GM12878 (cell line): ENCODE measurements around the gene FCGR2B. TPM values are rescaled to one million over a fixed set of nuclear protein-coding genes. Genes with fewer than 3 reads are reported as not detected.
A peak's percentile ranks its signal among the peaks of the same experiment; 100 is the strongest.
"Not testable (repeated sequence)": the region's sequence is repeated elsewhere in the genome, so short reads cannot be mapped to it uniquely, and the experiment has no call there.

ENCODE experiments used
- ATAC-seq: fragments of 200-7000 bp; cut with Tn5 transposase; 3 replicates; pipeline ENCODE4 v1.9.1; 2020; ENCODE audit warnings: mild to moderate bottlenecking, moderate library complexity
- BruUV-seq: library from RNA; stranded (reverse); fragments of 400-500 nt; replicated peaks from 2 replicates; lab custom pipeline; 2021; lab: Mats Ljungman, UMichigan
- CTCF ChIA-PET: fragments of 300-600 bp; sonication (Branson Sonifier 250); formaldehyde crosslinking; extraction: SDS; loops from one replicate; lab custom pipeline; 2021; ENCODE audit warnings: inconsistent platforms; lab: Yijun Ruan, JAX
- POLR2A ChIA-PET: fragments of 350-600 bp; formaldehyde crosslinking; extraction: SDS; loops from one replicate; lab custom pipeline; 2021; ENCODE audit warnings: inconsistent platforms; lab: Charles Lee
- RAD21 ChIA-PET: fragments of 300-600 bp; sonication (Branson Sonifier 250); formaldehyde crosslinking; loops from one replicate; lab custom pipeline; 2023; ENCODE audit warnings: antibody characterized with exemption; ENCODE audit not compliant: unreplicated experiment; lab: Charles Lee
- SMC1A ChIA-PET: fragments of 300-600 bp; sonication (Branson Sonifier 250); formaldehyde crosslinking; loops from one replicate; lab custom pipeline; 2023; ENCODE audit not compliant: unreplicated experiment, uncharacterized antibody; lab: Charles Lee
- DNase-seq: peaks from one replicate; pipeline ENCODE4 v3.0.0-alpha.2; 2011; ENCODE audit warnings: low read depth, low spot score
- FAIRE-seq: peaks from 3 replicates; lab custom pipeline; 2011; peaks lifted over from hg19 to GRCh38; lab: Jason Lieb, UNC
- H2AFZ ChIP-seq: 2 replicates; pipeline ENCODE4 v1.6.0; 2011; ENCODE audit warnings: low read depth, low read length, control low read depth; ENCODE audit not compliant: control insufficient read depth
- H3K27ac ChIP-seq: 2 replicates; pipeline ENCODE4 v1.5.1; 2011; ENCODE audit warnings: control low read depth; ENCODE audit not compliant: control insufficient read depth, insufficient read depth
- H3K27me3 ChIP-seq, 2 experiments: replicated peaks in 1 of 2; 2 replicates each; pipeline versions ENCODE4 v1.6.0 to v1.6.1; 2011; ENCODE audit warnings: low read length in 1 of 2; ENCODE audit not compliant: control insufficient read depth in 2 of 2, insufficient read depth in 2 of 2
- H3K36me3 ChIP-seq, 2 experiments: 2 replicates each; pipeline ENCODE4 v1.5.1; 2011; ENCODE audit warnings: low read length in 1 of 2; ENCODE audit not compliant: control insufficient read depth in 2 of 2, insufficient read depth in 2 of 2
- H3K4me1 ChIP-seq: 2 replicates; pipeline ENCODE4 v1.6.1; 2011; ENCODE audit warnings: mild to moderate bottlenecking, low read length, moderate library complexity, mixed read lengths; ENCODE audit not compliant: control insufficient read depth, insufficient read depth
- H3K4me2 ChIP-seq: 2 replicates; pipeline ENCODE4 v1.6.0; 2011; ENCODE audit warnings: control low read depth; ENCODE audit not compliant: control insufficient read depth, insufficient read depth
- H3K4me3 ChIP-seq: fragments of 200-600 bp; sonication (generic); 2 replicates; pipeline ENCODE4 v1.5.1; 2016
- H3K79me2 ChIP-seq: 2 replicates; pipeline ENCODE4 v1.6.0; 2011; ENCODE audit warnings: low read length; ENCODE audit not compliant: control insufficient read depth, insufficient read depth
- H3K9ac ChIP-seq: 2 replicates; pipeline ENCODE4 v1.8.0; 2011; ENCODE audit warnings: low read length, control low read depth, mixed read lengths; ENCODE audit not compliant: control insufficient read depth, insufficient read depth
- H3K9me3 ChIP-seq: replicated peaks from 3 replicates; pipeline ENCODE4 v1.5.1; 2011; ENCODE audit warnings: mild to moderate bottlenecking, low read length; ENCODE audit not compliant: control insufficient read depth, insufficient read depth
- H4K20me1 ChIP-seq: 2 replicates; pipeline ENCODE4 v1.6.0; 2011; ENCODE audit not compliant: control insufficient read depth, insufficient read depth
- EED ChIP-seq: sonication (generic); IDR thresholded peaks from 2 replicates; pipeline ENCODE4 v1.6.1; 2016; ENCODE audit warnings: antibody characterized with exemption, low read depth
- ETV6 ChIP-seq, 2 experiments: fragments of 450-650 bp in 1 of 2; IDR thresholded peaks in 1 of 2; conservative IDR thresholded peaks in 1 of 2; 2 replicates each; pipeline ENCODE4 v1.6.1; 2014; ENCODE audit warnings: antibody characterized with exemption in 1 of 2, borderline replicate concordance in 1 of 2, low read depth in 1 of 2, mild to moderate bottlenecking in 1 of 2, moderate library complexity in 1 of 2
- IKZF2 ChIP-seq, 2 experiments: fragments of 450-650 bp; IDR thresholded peaks; 2 replicates each; pipeline ENCODE4 v1.6.1; 2017; ENCODE audit warnings: mild to moderate bottlenecking in 2 of 2, moderate library complexity in 2 of 2
- NFIC ChIP-seq: IDR thresholded peaks from 2 replicates; pipeline ENCODE4 v1.6.1; 2012; ENCODE audit warnings: low read depth, mild to moderate bottlenecking, inconsistent platforms, low read length, moderate library complexity
- SKIL ChIP-seq: fragments of 450-650 bp; IDR thresholded peaks from 2 replicates; pipeline ENCODE4 v1.6.1; 2017; ENCODE audit warnings: mild to moderate bottlenecking, low read depth, inconsistent platforms; ENCODE audit not compliant: poor library complexity, severe bottlenecking
- WGBS: methylation state at CpG from one replicate; pipeline ENCODE4 v1.1.6; 2016; ENCODE audit warnings: low lambda C conversion rate; ENCODE audit not compliant: insufficient replicate concordance, insufficient coverage; ENCODE audit errors: missing lambda C conversion rate; 5-methylcytosine and 5-hydroxymethylcytosine counted together
- in situ Hi-C: fragments of 300-500 bp; cut with MboI; formaldehyde crosslinking; loops from 9 replicates; pipeline ENCODE4 v1.14.3; 2018; ENCODE audit warnings: mixed read lengths
- intact Hi-C: fragments of 100-400 bp; cut with micrococcal nuclease; formaldehyde crosslinking; loops from one replicate; pipeline ENCODE4 v1.14.2; 2022; ENCODE audit not compliant: unreplicated experiment
- polyA plus RNA-seq, 11 experiments: library from polyadenylated mRNA; depleted of rRNA in 4 of 11; unstranded in 6 of 11; stranded (reverse) in 5 of 11; fragments of >200 nt; fragmentation: Nextera tagmentation in 4 of 11; fragmentation: Illumina TruSeq in 1 of 11; extraction: Ambion mirVana in 4 of 11; extraction: Trizol in 1 of 11; gene quantifications; 1 replicate in 1 of 11; 2 replicates in 10 of 11; pipeline versions ENCODE4 v1.2.1 to v1.2.3, GENCODE V29; 2011 to 2016; ENCODE audit warnings: inconsistent platforms in 2 of 11, missing spikeins in 2 of 11, low read depth in 1 of 11
- total RNA-seq, 4 experiments: library from RNA; depleted of rRNA in 3 of 4; stranded (reverse); fragments of >200 nt in 3 of 4; fragmentation: Illumina TruSeq in 1 of 4; extraction: Trizol in 1 of 4; gene quantifications; 2 replicates each; pipeline versions ENCODE4 v1.2.1 to v1.2.3, GENCODE V29; 2013 to 2021

The FCGR2B gene
- total and polyA plus RNA-seq, 10 of the 15 experiments (the other 5 are each of a cell fraction or from before 2014, with no cell fraction given) = 76.6 to 216 (median 108) TPM

GRCh38 chr1:161621181-161622000 lies 41.6 kb upstream of the FCGR2B start (continued):
- peak; percentile 66 to 72; a peak in 3 of 4 replicates for TF ChIP-seq IKZF2 (IDR thresholded peaks at IDR 0.05)
- TF ChIP-seq SKIL = peak; percentile 70
- TF ChIP-seq, all 136 proteins: peak for 33; not testable (repeated sequence) for 103

GRCh38 chr1:161622054-161622453 lies 40.9 kb upstream of the FCGR2B start:
- CTCF ChIA-PET, H3K9ac ChIP-seq, BruUV-seq, in situ Hi-C loops, H3K36me3 ChIP-seq, H4K20me1 ChIP-seq, POLR2A ChIA-PET, H3K79me2 ChIP-seq, H3K9me3 ChIP-seq, DNase-seq, H3K27me3 ChIP-seq: not testable (repeated sequence)
- ChIA-PET SMC1A (interaction anchor here (1.8 kb wide), 1 partner anchor 117 kb away, joined by 6 read pairs; no protein-coding TSS in a partner anchor), RAD21 (interaction anchor here (1.0 to 3.4 kb wide), 3 partner anchors 116 to 415 kb away, joined by 3 to 20 read pairs (median 5); no protein-coding TSS in a partner anchor)
- ATAC-seq (peak; percentile 62), FAIRE-seq (peak; percentile 18)
- H3K4me1 ChIP-seq = peaks cover 12% of the 10 kb centered on the region
- H3K4me2 ChIP-seq = peak overlapping the region; percentile 86; the same call in 1 of the 2 replicates
- peak overlapping the region; percentile 55 for H2AFZ ChIP-seq
- peak overlapping the region; percentile 48 for H3K4me3 ChIP-seq
- TF ChIP-seq EED = peak; percentile 36; the same call in 1 of the 2 replicates
- 0 out of 4 replicates have a peak, but pooled peaks of 1 of the 2 experiments have one; percentile 48 for TF ChIP-seq ETV6 (conservative IDR thresholded peaks at IDR 0.05 in 1 of 2, IDR thresholded peaks at IDR 0.05 in 1 of 2; ENCODE audit: borderline replicate concordance in 1 of 2, low read depth in 1 of 2)
- TF ChIP-seq NFIC = 0 out of 2 replicates have a peak, but pooled peaks have one; percentile 39
- H3K27ac ChIP-seq = peak overlapping the region; percentile 33; the same call in 1 of the 2 replicates
- WGBS = 11% methylated on average over 8 of the region's 8 CpGs
- intact Hi-C loops = loop anchor here (5.0 kb wide), 1 partner anchor 80 kb away; no protein-coding TSS in a partner anchor
